Measurements from ENCODE around the gene TEX14.

DNA sequence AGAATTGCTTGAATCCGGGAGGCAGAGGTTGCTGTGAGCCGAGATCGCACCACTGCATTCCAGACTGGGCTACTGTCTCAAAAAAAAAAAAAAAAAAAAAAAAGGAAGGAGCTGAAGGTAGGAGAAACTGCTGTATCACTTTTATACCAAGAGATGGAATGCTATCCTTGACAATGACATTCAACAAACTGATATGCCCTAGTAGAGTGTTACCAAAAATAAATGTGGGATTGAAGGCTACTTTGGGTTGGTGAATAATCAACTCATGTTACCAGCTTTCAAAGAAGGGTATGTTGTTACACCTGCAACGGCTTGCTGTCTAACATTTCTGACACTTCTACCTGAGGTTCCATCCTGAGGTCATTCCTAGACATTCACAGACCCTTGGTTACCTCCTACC lies 84.9 kb downstream of the TEX14 start:
- TF ChIP-seq EP300 (IDR thresholded peaks at IDR 0.05): no peak
- TF ChIP-seq, protein P1, sequence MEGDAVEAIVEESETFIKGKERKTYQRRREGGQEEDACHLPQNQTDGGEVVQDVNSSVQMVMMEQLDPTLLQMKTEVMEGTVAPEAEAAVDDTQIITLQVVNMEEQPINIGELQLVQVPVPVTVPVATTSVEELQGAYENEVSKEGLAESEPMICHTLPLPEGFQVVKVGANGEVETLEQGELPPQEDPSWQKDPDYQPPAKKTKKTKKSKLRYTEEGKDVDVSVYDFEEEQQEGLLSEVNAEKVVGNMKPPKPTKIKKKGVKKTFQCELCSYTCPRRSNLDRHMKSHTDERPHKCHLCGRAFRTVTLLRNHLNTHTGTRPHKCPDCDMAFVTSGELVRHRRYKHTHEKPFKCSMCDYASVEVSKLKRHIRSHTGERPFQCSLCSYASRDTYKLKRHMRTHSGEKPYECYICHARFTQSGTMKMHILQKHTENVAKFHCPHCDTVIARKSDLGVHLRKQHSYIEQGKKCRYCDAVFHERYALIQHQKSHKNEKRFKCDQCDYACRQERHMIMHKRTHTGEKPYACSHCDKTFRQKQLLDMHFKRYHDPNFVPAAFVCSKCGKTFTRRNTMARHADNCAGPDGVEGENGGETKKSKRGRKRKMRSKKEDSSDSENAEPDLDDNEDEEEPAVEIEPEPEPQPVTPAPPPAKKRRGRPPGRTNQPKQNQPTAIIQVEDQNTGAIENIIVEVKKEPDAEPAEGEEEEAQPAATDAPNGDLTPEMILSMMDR (IDR thresholded peaks at IDR 0.05): no peak
- TF ChIP-seq POLR2A (IDR thresholded peaks at IDR 0.05): no peak

Measured in ovary (tissue), 3 donors.